HepG2 (cell line): ENCODE results near the gene AGAP1. TPM values are rescaled to one million over a fixed set of nuclear protein-coding genes. Genes with fewer than 3 reads are reported as not detected.

ENCODE experiments used
- ARID3A ChIP-seq: IDR thresholded peaks from 2 replicates; pipeline ENCODE4 v1.6.1; 2012; ENCODE audit warnings: low read depth, low read length, improper control_type of control experiment
- DDIT3 ChIP-seq: sonication (generic); formaldehyde crosslinking; IDR thresholded peaks from 2 replicates; pipeline ENCODE4 v1.4.0; 2020; ENCODE audit warnings: mild to moderate bottlenecking, missing genetic modification reagents
- MAX ChIP-seq: IDR thresholded peaks from 2 replicates; pipeline ENCODE4 v1.6.1; 2012; ENCODE audit warnings: inconsistent platforms
- RFX1 ChIP-seq: fragments of 450-650 bp; IDR thresholded peaks from 2 replicates; pipeline ENCODE4 v1.6.1; 2017
- RFX3 ChIP-seq: IDR thresholded peaks from 2 replicates; pipeline ENCODE4 v1.6.1; 2016; ENCODE audit warnings: missing biosample characterization, missing genetic modification reagents
- SALL1 ChIP-seq: sonication (generic); formaldehyde crosslinking; IDR thresholded peaks from 2 replicates; pipeline ENCODE4 v1.8.0; 2022; ENCODE audit warnings: mild to moderate bottlenecking, missing genetic modification reagents
- TCF7 ChIP-seq: sonication (generic); IDR thresholded peaks from 2 replicates; pipeline ENCODE4 v1.6.1; 2016; ENCODE audit warnings: antibody characterized with exemption, low read depth
- THRA ChIP-seq: sonication (generic); formaldehyde crosslinking; IDR thresholded peaks from 2 replicates; pipeline ENCODE4 v1.4.0; 2020; ENCODE audit warnings: missing genetic modification reagents, borderline replicate concordance
- ZBTB4 ChIP-seq: sonication (generic); formaldehyde crosslinking; IDR thresholded peaks from 2 replicates; pipeline ENCODE4 v1.4.0; 2020; ENCODE audit warnings: missing genetic modification reagents, mild to moderate bottlenecking, borderline replicate concordance
- ZBTB42 ChIP-seq: sonication (generic); formaldehyde crosslinking; IDR thresholded peaks from 2 replicates; pipeline ENCODE4 v1.5.0; 2020; ENCODE audit warnings: mild to moderate bottlenecking, missing genetic modification reagents
- ZMYM4 ChIP-seq: sonication (generic); formaldehyde crosslinking; IDR thresholded peaks from 2 replicates; pipeline ENCODE4 v1.8.1; 2023; ENCODE audit warnings: mild to moderate bottlenecking, missing genetic modification reagents
- ZNF263 ChIP-seq: sonication (generic); formaldehyde crosslinking; IDR thresholded peaks from 2 replicates; pipeline ENCODE4 v1.4.0; 2020; ENCODE audit warnings: missing genetic modification reagents
- ZNF317 ChIP-seq: sonication (generic); formaldehyde crosslinking; IDR thresholded peaks from 2 replicates; pipeline ENCODE4 v1.5.0; 2020; ENCODE audit warnings: mild to moderate bottlenecking, missing genetic modification reagents
- ZNF687 ChIP-seq: sonication (generic); formaldehyde crosslinking; IDR thresholded peaks from 2 replicates; pipeline ENCODE4 v1.5.1; 2020; ENCODE audit warnings: mild to moderate bottlenecking, missing genetic modification reagents, moderate library complexity
- ZNF691 ChIP-seq: sonication (generic); formaldehyde crosslinking; IDR thresholded peaks from 2 replicates; pipeline ENCODE4 v1.4.0; 2020; ENCODE audit warnings: missing genetic modification reagents, low read depth, mild to moderate bottlenecking, borderline replicate concordance
- polyA plus RNA-seq, 8 experiments: library from polyadenylated mRNA; depleted of rRNA in 3 of 8; stranded (reverse) in 7 of 8; unstranded in 1 of 8; fragments of >200 nt; fragmentation: Illumina TruSeq in 4 of 8; extraction: Trizol in 4 of 8; gene quantifications; 2 replicates each; pipeline versions ENCODE4 v1.2.1 to v1.2.3, GENCODE V29; 2011 to 2016; ENCODE audit warnings: low read depth in 4 of 8, missing spikeins in 1 of 8, mixed read lengths in 1 of 8; ENCODE audit not compliant: insufficient read depth in 1 of 8
- total RNA-seq, 5 experiments: library from RNA; depleted of rRNA; stranded (reverse); fragments of >200 nt; fragmentation: Illumina TruSeq; extraction: Trizol; gene quantifications; 2 replicates each; pipeline ENCODE4 v1.2.3, GENCODE V29; 2016; ENCODE audit warnings: low read depth in 1 of 5

Gene AGAP1
- total and polyA plus RNA-seq, 2 of the 13 experiments (the other 11 are each of a cell fraction or from before 2014, with no cell fraction given), result 21.2 to 32.7 TPM

- TF ChIP-seq THRA (CRISPR knock-in tag) (peak; percentile 45; the same call in 1 of the 2 replicates), SALL1 (CRISPR knock-in tag) (0 out of 2 replicates have a peak, but pooled peaks have one; percentile 48), ZBTB4 (CRISPR knock-in tag) (peak; percentile 40; the same call in 1 of the 2 replicates), ZBTB42 (CRISPR knock-in tag) (0 out of 2 replicates have a peak, but pooled peaks have one; percentile 43), ARID3A (0 out of 2 replicates have a peak, but pooled peaks have one; percentile 14), DDIT3 (no peak), ZNF263 (0 out of 2 replicates have a peak, but pooled peaks have one; percentile 52), TCF7 (peak; percentile 28; the same call in 1 of the 2 replicates), RFX1 (peak; percentile 47; the same call in 1 of the 2 replicates), ZMYM4 (CRISPR knock-in tag) (peak; percentile 60), RFX3 (CRISPR knock-in tag) (peak; percentile 61), ZNF687 (CRISPR knock-in tag) (peak; percentile 79), ZNF691 (peak; percentile 48; the same call in 1 of the 2 replicates), MAX (peak; percentile 72), ZNF317 (CRISPR knock-in tag) (peak; percentile 72)
Observed at GRCh38 chr2:235614900-235615712, 121.3 kb downstream of the AGAP1 start (continued).
